Uterus (tissue), 4 donors: Measurements from ENCODE around the gene TUG1. TPM values are rescaled to one million over a fixed set of nuclear protein-coding genes. Genes with fewer than 3 reads are reported as not detected.

ENCODE experiments used
- DNase-seq, 2 donors: peaks; one replicate each; pipeline ENCODE4 v3.0.0-alpha.2; 2019 to 2020
- H3K27ac ChIP-seq, 2 donors: fragments of 200-600 bp; sonication (generic); 1 replicate in 1 of 2; 2 replicates in 1 of 2; pipeline ENCODE4 v1.5.1; 2016 to 2018
- H3K27me3 ChIP-seq, 2 donors: fragments of 200-600 bp; sonication (generic); one replicate each; pipeline ENCODE4 v1.5.1; 2018 to 2019; ENCODE audit warnings: control low read depth in 1 of 2
- H3K36me3 ChIP-seq, 2 donors: fragments of 200-600 bp; sonication (generic); one replicate each; pipeline ENCODE4 v1.5.1; 2019; ENCODE audit warnings: control low read depth in 1 of 2
- H3K4me1 ChIP-seq, 2 donors: fragments of 200-600 bp; sonication (generic); one replicate each; pipeline ENCODE4 v1.5.1; 2018 to 2019; ENCODE audit warnings: control low read depth in 1 of 2
- H3K4me3 ChIP-seq, 2 donors: fragments of 200-600 bp; sonication (generic); 1 replicate in 1 of 2; 2 replicates in 1 of 2; pipeline ENCODE4 v1.5.1; 2018 to 2019; ENCODE audit warnings: mild to moderate bottlenecking in 1 of 2
- H3K9me3 ChIP-seq, 2 donors: fragments of 200-600 bp; sonication (generic); one replicate each; pipeline ENCODE4 v1.5.1; 2019; ENCODE audit warnings: control low read depth in 1 of 2
- CTCF ChIP-seq, 4 experiments: fragments of 200-600 bp in 2 of 4; fragments of 450-650 bp in 2 of 4; sonication (generic) in 2 of 4; IDR thresholded peaks; one replicate each; pipeline ENCODE4 v1.5.1; 2016 to 2019; ENCODE audit warnings: antibody characterized with exemption in 4 of 4, mild to moderate bottlenecking in 2 of 4, moderate library complexity in 1 of 4
- POLR2A ChIP-seq, 2 donors: fragments of 450-650 bp; IDR thresholded peaks; one replicate each; pipeline ENCODE4 v1.6.1; 2016; ENCODE audit warnings: antibody characterized with exemption in 2 of 2, mild to moderate bottlenecking in 1 of 2, moderate library complexity in 1 of 2
- intact Hi-C: fragments of 100-400 bp; cut with DNase I; formaldehyde crosslinking; loops from one replicate; pipeline ENCODE4 v1.15.1; 2023; ENCODE audit warnings: low total_unique reads
- total RNA-seq, 4 donors: library from RNA; depleted of rRNA in 3 of 4; stranded (reverse); fragments of >200 nt in 3 of 4; gene quantifications; one replicate each; pipeline versions ENCODE4 v1.1.0 to v1.2.4, GENCODE V29; 2014 to 2023
- donor health status: DM: yes; HTN: yes; CAD: no.

The TUG1 gene
- total RNA-seq, 4 donors from 2014 or later = 61.2 to 130 (median 116) TPM

GRCh38 chr22:30940685-30941362 is 28.2 kb upstream of the TUG1 start:
- no peaks in the 10 kb centered on the region for H3K4me1 ChIP-seq
- no peak overlapping the region for H3K4me3 ChIP-seq
- no peak for DNase-seq
- TF ChIP-seq POLR2A (IDR thresholded peaks at IDR 0.05) (no peak), CTCF (IDR thresholded peaks at IDR 0.05) (no peak)
- H3K27ac ChIP-seq = no peak overlapping the region
- no peaks in the 10 kb centered on the region for H3K36me3 ChIP-seq
- H3K27me3 ChIP-seq = no peaks in the 10 kb centered on the region
- intact Hi-C loops = loop anchor here (10.0 kb wide), 1 partner anchor 94 kb away; no protein-coding TSS in a partner anchor
- no peaks in the 10 kb centered on the region for H3K9me3 ChIP-seq

- DNase-seq = no peak
- Histone ChIP-seq H3K9me3 (no peaks in the 10 kb centered on the region), H3K4me3 (no peak overlapping the region), H3K36me3 (no peaks in the 10 kb centered on the region), H3K27me3 (no peaks in the 10 kb centered on the region), H3K27ac (no peak overlapping the region), H3K4me1 (no peaks in the 10 kb centered on the region)
- TF ChIP-seq CTCF (IDR thresholded peaks at IDR 0.05) (no peak), POLR2A (IDR thresholded peaks at IDR 0.05) (no peak)
- intact Hi-C loops = loop anchor here (10.0 kb wide), 1 partner anchor 93 kb away; no protein-coding TSS in a partner anchor
Observed at GRCh38 chr22:30941363-30941740, 27.7 kb upstream of the TUG1 start.

GRCh38 chr22:30943368-30943767 is 25.7 kb upstream of the TUG1 start:
- no peaks in the 10 kb centered on the region for H3K4me1 ChIP-seq
- no peak overlapping the region for H3K27ac ChIP-seq
- no peak for DNase-seq
- no peak overlapping the region for H3K4me3 ChIP-seq
- no peaks in the 10 kb centered on the region for H3K9me3 ChIP-seq
- no peak for TF ChIP-seq CTCF (IDR thresholded peaks at IDR 0.05)
- TF ChIP-seq POLR2A (IDR thresholded peaks at IDR 0.05) = no peak
- intact Hi-C loops = loop anchor here (10.0 kb wide), 1 partner anchor 91 kb away; no protein-coding TSS in a partner anchor
- no peaks in the 10 kb centered on the region for H3K27me3 ChIP-seq
- H3K36me3 ChIP-seq = no peaks in the 10 kb centered on the region

- H3K9me3 ChIP-seq = no peaks in the 10 kb centered on the region
- H3K4me1 ChIP-seq = no peaks in the 10 kb centered on the region
- H3K27ac ChIP-seq = no peak overlapping the region
- H3K36me3 ChIP-seq = no peaks in the 10 kb centered on the region
- DNase-seq = no peak
- H3K4me3 ChIP-seq = no peak overlapping the region
- no peaks in the 10 kb centered on the region for H3K27me3 ChIP-seq
- TF ChIP-seq CTCF (IDR thresholded peaks at IDR 0.05) (no peak), POLR2A (IDR thresholded peaks at IDR 0.05) (no peak)
- intact Hi-C loops = loop anchor here (10.0 kb wide), 1 partner anchor 90 kb away; no protein-coding TSS in a partner anchor
Observed at GRCh38 chr22:30944986-30945385, 24.1 kb upstream of the TUG1 start.

GRCh38 chr22:30945653-30946052 is 23.4 kb upstream of the TUG1 start:
- Histone ChIP-seq H3K27me3 (no peaks in the 10 kb centered on the region), H3K27ac (no peak overlapping the region), H3K4me1 (no peaks in the 10 kb centered on the region), H3K36me3 (no peaks in the 10 kb centered on the region), H3K4me3 (no peak overlapping the region), H3K9me3 (no peaks in the 10 kb centered on the region)
- intact Hi-C loops = loop anchor here (10.0 kb wide), 1 partner anchor 89 kb away; no protein-coding TSS in a partner anchor
- TF ChIP-seq POLR2A (IDR thresholded peaks at IDR 0.05) = no peak
- TF ChIP-seq CTCF (IDR thresholded peaks at IDR 0.05) = no peak
- no peak for DNase-seq
